NCI-H82 (cell line): Measurements from ENCODE around the gene CBX1.

Experiments
- DNase-seq: peaks from one replicate; lab custom pipeline; 2025; lab: John Stamatoyannopoulos, UW

CBX1 gene

DNA sequence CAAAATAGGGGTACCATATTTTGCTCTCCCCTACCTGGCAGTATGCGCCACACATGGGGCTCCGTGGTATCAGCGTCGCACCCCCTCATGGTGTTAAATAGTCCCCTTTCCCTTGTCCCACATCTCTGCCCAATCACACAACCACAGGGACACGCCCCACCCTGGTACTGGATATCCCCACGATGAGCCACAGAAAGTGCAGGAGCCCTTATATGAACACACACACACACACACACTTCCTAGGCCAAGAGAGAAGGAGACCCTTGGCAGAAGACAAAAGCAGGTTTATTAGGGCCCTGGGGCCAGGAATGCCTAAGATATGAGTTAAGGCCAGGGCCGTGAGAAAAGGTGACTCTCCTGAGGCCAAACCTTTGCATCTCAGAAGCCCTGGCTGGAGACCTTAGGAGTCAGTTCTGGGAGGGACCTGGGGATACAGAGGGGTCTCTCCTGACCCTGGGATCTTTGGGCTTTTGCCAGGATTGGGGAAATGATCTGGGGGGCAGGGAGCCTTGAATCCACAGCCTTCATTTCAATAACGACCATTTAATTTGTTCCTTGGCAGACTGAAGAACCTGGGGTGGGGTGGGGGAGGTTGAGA lies 75.3 kb downstream of the CBX1 start:
- DNase-seq = peak; percentile 64

DNA sequence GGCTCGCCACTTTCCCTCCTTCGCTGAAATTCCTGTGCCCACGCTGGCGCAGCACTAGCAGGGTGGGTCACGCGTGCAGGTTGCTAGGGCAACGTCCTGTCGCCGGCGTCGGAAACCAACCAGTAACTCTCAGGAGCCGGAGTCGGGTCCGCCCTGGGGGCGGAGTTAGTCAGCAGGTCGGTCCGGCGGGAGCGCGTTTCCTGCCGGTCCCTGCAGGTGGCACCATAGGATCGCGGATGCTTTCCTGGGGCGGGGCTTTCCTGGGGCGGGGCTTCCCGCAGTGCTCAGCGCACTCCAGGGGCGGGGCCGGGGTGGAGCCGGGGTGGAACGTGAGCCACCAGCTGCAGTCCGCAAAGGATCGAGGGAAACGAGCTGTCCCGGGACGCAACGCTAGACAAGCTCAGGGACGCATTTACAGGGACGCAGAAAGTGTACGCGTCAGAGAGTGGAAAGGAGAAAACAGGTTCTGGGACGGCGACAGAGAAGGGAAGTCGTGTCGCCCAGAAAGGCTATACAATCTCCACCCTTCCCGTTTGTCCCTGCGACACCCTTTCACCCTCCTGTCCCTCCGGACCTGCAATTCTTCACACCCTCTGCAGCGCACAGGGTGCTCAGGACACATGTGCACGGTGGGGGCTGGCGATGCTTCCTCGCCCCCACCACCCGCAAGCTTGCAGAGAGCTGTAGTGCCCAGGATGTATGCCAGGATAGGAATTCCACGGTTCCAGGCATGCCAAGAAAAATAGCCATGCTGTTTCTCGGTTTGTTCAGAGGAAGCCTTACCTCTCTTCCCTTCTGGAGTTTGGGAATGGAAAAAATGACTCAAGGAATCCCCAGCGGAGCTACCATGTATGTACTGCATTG lies 76.0 kb downstream of the CBX1 start:
- DNase-seq = peak; percentile 99

- DNase-seq = peak; percentile 53
These were observed 76.9 kb downstream of the CBX1 start for GRCh38 chr17:48024149-48025039.

GRCh38 chr17:48023400-48024148 lies 77.7 kb downstream of the CBX1 start:
- DNase-seq = peak; percentile 87

GRCh38 chr17:48022901-48023300 lies 78.4 kb downstream of the CBX1 start:
- DNase-seq = no peak

- DNase-seq = no peak
These were observed 79.3 kb downstream of the CBX1 start for GRCh38 chr17:48021934-48022333.
